Stimulated activated CD4-positive, alpha-beta T cell treated with anti-CD3 and anti-CD28 coated beads, Interleukin-1b, Interleukin-23, amount 100 ng/mL, for 24 hours (primary cell): Measurements from ENCODE around the gene CLMN.
A peak's percentile ranks its signal among the peaks of the same experiment; 100 is the strongest.
"Not testable (repeated sequence)": the region's sequence is repeated elsewhere in the genome, so short reads cannot be mapped to it uniquely, and the experiment has no call there.

Experiments
- DNase-seq, 4 experiments: peaks; one replicate each; pipeline ENCODE4 v3.0.0-alpha.2; 2020; ENCODE audit warnings: low read depth in 4 of 4, low spot score in 1 of 4

CLMN gene

GRCh38 chr14:95289323-95290010 lies 30.2 kb downstream of the CLMN start:
- DNase-seq = no peak

- no peak for DNase-seq
These were observed 30.9 kb downstream of the CLMN start for GRCh38 chr14:95288672-95289322.

- DNase-seq = no peak
These were observed 32.4 kb downstream of the CLMN start for GRCh38 chr14:95287176-95287754.

GRCh38 chr14:95286645-95287044 lies 33.1 kb downstream of the CLMN start:
- no peak for DNase-seq

GRCh38 chr14:95285566-95285965 lies 34.1 kb downstream of the CLMN start:
- DNase-seq = no peak

- not testable (repeated sequence) for DNase-seq
These were observed 35.9 kb downstream of the CLMN start for GRCh38 chr14:95283802-95284201.

GRCh38 chr14:95282986-95283380 lies 36.7 kb downstream of the CLMN start:
- DNase-seq = not testable (repeated sequence)

GRCh38 chr14:95282354-95282985 lies 37.2 kb downstream of the CLMN start:
- DNase-seq = no peak

GRCh38 chr14:95281560-95282176 lies 38.0 kb downstream of the CLMN start:
- DNase-seq = no peak

GRCh38 chr14:95275494-95275893 lies 44.2 kb downstream of the CLMN start:
- DNase-seq = no peak

- no peak for DNase-seq
These were observed 44.8 kb downstream of the CLMN start for GRCh38 chr14:95274874-95275273.

GRCh38 chr14:95274279-95274678 lies 45.4 kb downstream of the CLMN start:
- DNase-seq = no peak

- DNase-seq = no peak
These were observed 46.4 kb downstream of the CLMN start for GRCh38 chr14:95273001-95273978.

- DNase-seq = no peak
These were observed 47.7 kb downstream of the CLMN start for GRCh38 chr14:95272057-95272456.

GRCh38 chr14:95270203-95270602 lies 49.5 kb downstream of the CLMN start:
- DNase-seq = no peak

GRCh38 chr14:95269493-95269892 lies 50.2 kb downstream of the CLMN start:
- no peak for DNase-seq

- no peak for DNase-seq
These were observed 51.4 kb downstream of the CLMN start for GRCh38 chr14:95268350-95268749.

- no peak for DNase-seq
These were observed 52.4 kb downstream of the CLMN start for GRCh38 chr14:95267306-95267705.

- DNase-seq = peak in 3 of 4 experiments; percentile 9 to 35 (median 26)
These were observed 54.3 kb downstream of the CLMN start for GRCh38 chr14:95265106-95266094.
